HG03432 (cell line): ENCODE results near the gene SYCP2.
A peak's percentile ranks its signal among the peaks of the same experiment; 100 is the strongest.

Source experiments
- ATAC-seq: cut with Tn5 transposase; IDR thresholded peaks from one replicate; pipeline ENCODE4 v1.9.1; 2021; ENCODE audit warnings: mild to moderate bottlenecking, moderate library complexity; ENCODE audit not compliant: unreplicated experiment

SYCP2 gene

GRCh38 chr20:59837623-59838394 lies 95.6 kb downstream of the SYCP2 start:
- ATAC-seq: peak; percentile 88

- no peak for ATAC-seq
Measured at GRCh38 chr20:59836767-59837166, 96.7 kb downstream of the SYCP2 start.

GRCh38 chr20:59835448-59836395 lies 97.7 kb downstream of the SYCP2 start:
- ATAC-seq: peak; percentile 40

DNA sequence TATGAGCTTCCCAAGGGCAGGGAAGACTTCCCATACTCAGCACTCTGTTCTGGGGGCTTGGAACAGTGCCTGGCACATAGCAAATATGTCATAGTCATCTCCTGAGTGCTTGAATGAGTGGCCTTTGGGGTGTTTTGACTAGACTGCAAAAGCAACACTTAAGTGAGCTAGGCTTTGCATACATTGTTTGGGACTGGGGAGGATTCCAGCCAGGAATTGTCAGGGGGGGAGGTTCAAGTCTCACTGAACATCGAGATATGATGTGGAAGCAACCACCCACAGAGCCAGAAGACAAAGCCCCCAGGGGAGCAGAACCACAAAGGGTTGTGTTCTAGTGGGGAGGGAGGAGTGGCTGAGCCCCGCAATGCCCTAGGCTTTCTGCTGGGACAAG lies 98.4 kb downstream of the SYCP2 start:
- no peak for ATAC-seq

GRCh38 chr20:59832406-59833363 lies 100.8 kb downstream of the SYCP2 start:
- ATAC-seq: no peak

GRCh38 chr20:59831916-59832270 lies 101.5 kb downstream of the SYCP2 start:
- ATAC-seq: no peak

DNA sequence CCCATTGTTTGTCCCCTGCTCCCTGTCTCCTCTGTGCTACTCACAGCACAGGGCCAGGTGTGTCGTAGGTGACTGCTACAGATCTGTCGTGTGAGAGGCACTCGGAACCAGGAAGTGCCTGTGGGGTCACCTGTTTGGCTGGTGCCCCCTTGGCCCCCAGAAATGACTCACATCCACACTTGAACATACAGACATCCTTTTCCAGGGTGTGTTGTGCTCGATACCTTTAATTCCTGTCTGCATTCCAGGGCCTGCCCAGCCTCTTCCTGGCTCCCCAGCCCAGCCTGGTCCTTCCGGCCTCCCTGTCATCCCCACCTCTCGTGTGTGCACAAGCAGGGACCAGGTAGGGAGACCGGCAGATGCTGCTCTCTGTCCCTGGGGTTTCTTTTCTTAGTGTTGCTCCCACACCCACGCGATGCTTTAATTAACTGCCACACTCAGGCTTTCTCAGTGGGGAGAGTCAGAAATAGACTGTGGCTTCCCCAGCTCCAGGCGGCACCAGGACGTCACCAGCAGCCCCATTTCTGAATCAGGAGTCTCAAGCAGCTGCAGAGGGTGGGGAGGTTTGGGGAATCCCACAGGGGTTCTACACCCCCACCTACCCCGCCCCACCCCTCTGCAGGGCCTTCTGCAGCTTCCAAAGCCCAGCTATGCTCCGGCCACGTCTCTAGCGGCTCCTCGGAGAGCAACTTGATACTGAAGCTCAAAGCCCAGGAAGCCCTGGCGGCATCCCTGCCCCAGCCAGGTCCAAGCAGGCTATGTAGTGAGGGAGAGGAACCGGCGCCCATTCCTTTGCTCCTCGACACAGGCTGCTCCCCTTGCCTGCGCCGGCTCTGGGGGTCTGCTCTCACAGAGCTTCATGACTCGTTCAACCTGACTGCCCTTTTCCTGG lies 102.2 kb downstream of the SYCP2 start:
- ATAC-seq: no peak

DNA sequence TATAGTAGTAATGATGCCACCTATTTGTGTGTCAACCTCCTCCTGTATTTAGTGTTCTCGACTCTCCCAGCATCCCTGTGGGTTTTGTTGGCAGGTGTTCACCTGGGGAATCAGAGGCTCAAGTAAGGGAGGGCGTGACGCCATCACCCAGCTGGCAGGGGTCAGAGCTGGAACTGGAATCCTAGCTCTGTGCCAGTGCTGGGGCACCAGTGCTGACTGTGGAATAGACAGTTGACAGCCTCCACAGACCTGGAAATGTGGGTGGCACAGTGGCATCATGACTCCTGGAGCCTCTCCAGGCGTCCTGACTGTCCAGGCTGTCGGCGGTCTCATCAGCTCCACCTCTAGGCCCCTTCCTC lies 102.8 kb downstream of the SYCP2 start:
- ATAC-seq: no peak

DNA sequence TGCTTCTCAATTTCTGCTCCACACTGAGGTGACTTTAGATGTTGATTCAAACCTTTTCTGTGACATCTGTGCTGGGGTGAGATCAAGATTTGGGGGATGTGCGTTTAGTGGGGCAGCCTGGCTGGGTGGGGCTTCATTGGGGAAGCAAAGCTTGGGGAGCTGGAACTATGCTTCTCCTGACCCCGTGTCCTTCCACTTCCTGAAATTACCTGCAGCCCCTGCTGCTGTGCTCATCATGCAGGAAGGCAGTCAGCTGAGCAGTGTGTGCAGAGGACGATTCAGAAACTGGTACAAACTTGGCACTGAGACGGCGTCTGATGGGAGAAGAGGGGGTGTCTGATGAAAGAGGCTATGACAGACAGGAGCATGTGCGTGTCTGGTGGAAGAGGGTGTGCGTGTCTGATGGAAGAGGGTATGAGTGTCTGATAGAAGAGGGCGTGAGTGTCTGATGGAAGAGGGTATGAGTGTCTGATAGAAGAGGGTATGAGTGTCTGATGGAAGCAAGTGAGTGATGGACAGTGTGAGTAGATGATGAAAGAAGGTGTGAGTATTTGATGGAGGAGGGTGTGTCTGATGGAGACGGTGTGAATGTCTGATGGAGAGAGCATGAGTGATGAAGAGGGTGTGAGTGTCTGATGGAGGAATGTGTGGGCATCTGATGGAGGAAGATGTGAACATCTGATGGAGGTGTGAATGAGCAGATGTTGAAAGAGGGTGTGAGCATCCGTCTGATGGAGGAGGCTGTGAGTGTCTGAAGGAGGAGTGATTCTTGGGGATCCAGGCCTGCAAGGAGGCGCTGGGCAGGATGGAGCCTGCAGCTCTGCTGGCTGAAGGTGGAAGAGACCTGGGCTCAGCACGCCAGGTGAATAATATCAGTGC lies 103.4 kb downstream of the SYCP2 start:
- ATAC-seq: no peak

DNA sequence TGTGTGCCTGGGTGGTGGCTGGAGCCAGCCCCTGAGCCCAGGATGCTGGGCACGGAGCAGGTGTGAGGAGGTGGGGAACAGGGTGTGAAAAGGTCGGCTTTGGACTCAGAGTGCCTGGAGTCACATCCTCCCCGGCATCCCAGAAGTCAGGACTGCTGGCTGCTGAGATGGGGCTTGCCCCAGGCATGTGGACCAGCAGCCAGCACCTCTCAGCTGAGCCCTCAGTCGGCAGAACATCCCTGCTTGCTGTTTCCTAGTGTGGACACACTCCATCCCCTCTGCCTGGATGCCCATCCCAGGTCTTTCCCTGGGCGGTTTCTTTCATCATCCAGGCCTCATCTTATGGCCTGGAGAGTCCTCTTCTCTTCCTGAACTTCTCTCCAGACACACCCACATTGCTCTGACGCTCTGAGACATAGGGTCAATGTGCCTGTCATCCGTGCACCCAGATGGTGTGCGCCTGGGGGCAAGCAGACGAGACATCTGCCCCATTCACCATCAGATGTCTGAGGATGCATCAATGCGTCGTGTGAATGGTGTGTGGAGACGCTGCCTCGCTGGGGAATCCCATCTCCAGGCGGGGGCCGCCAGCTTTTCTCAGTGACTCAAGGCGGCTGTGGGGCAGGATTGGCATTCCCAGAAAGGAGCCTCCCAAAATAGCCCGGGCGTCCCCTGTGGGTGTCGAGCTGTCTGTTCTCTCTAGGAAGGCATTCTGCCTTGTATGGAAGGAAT lies 104.2 kb downstream of the SYCP2 start:
- no peak for ATAC-seq

GRCh38 chr20:59828125-59829053 lies 105.0 kb downstream of the SYCP2 start:
- no peak for ATAC-seq

- ATAC-seq: no peak
Measured at GRCh38 chr20:59827138-59828056, 106.0 kb downstream of the SYCP2 start.

- ATAC-seq: no peak
Measured at GRCh38 chr20:59825944-59826759, 107.3 kb downstream of the SYCP2 start.

DNA sequence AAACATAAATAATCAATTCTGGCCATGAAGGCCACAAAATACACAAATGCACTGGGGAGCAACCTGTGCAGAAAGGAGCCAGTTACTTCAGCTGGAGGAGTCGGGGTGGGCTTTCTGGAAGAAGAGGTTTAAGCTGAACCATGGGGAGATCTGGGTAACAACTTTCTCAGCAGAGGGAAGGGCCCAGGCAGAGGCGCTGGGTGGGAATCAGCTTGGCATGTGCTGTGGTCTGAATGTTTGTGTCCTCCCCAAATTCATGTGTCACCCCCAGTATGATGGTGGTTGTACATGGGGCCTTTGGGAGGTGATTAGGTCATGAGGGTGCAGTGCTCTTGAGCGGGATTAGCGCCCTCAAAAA lies 107.9 kb downstream of the SYCP2 start:
- no peak for ATAC-seq
